HCT116 (cell line): ENCODE data around the gene CASK. TPM values are rescaled to one million over a fixed set of nuclear protein-coding genes. Genes with fewer than 3 reads are reported as not detected.

Experiments
- ATAC-seq: fragments of 200-7000 bp; cut with Tn5 transposase; 2 replicates; pipeline ENCODE4 v1.9.1; 2020; ENCODE audit warnings: mild to moderate bottlenecking, moderate library complexity
- BruUV-seq: library from RNA; stranded (reverse); fragments of 400-500 nt; replicated peaks from 2 replicates; lab custom pipeline; 2021; lab: Mats Ljungman, UMichigan
- CTCF ChIA-PET: fragments of 300-600 bp; sonication (Branson Sonifier 250); formaldehyde crosslinking; loops from one replicate; lab custom pipeline; 2021; ENCODE audit warnings: antibody characterized with exemption; lab: Charles Lee
- POLR2A ChIA-PET: fragments of 300-600, 350-600 bp; sonication (Branson Sonifier 250); formaldehyde crosslinking; loops from one replicate; lab custom pipeline; 2021; ENCODE audit warnings: antibody characterized with exemption; lab: Charles Lee
- RAD21 ChIA-PET, 2 experiments: fragments of 300-600 bp; sonication (Branson Sonifier 250); formaldehyde crosslinking; loops; one replicate each; lab custom pipeline; 2023; ENCODE audit warnings: low total read pairs in 2 of 2; ENCODE audit not compliant: uncharacterized antibody in 2 of 2, unreplicated experiment in 2 of 2, low non-redundant PET in 1 of 2; lab: Charles Lee
- DNase-seq: peaks from one replicate; pipeline ENCODE4 v3.0.0-alpha.2; 2010; ENCODE audit warnings: low read depth, low spot score
- H2AFZ ChIP-seq: fragments of 200-600 bp; shearing (Covaris generic), sonication (generic); 2 replicates; pipeline ENCODE4 v1.6.1; 2017; ENCODE audit warnings: low read depth, mixed run types, mixed read lengths, antibody characterized with exemption, low read length; ENCODE audit not compliant: poor library complexity, severe bottlenecking
- H3K27ac ChIP-seq: 2 replicates; pipeline ENCODE4 v1.5.1; 2012; ENCODE audit warnings: low read depth, low read length
- H3K27me3 ChIP-seq: fragments of 200-600 bp; sonication (generic); 2 replicates; pipeline ENCODE4 v1.6.1; 2016; ENCODE audit warnings: mixed run types, low read length, mixed read lengths; ENCODE audit not compliant: insufficient read depth
- H3K36me3 ChIP-seq, 2 experiments: fragments of 200-500 bp in 1 of 2; fragments of 200-600 bp in 1 of 2; sonication (Bioruptor generic) in 1 of 2; sonication (generic) in 1 of 2; 2 replicates each; pipeline versions ENCODE4 v1.5.1 to v1.6.1; 2014 to 2016; ENCODE audit warnings: low read length in 2 of 2, inconsistent platforms in 1 of 2, mixed read lengths in 1 of 2, mixed run types in 1 of 2; ENCODE audit not compliant: insufficient read depth in 2 of 2, control insufficient read depth in 1 of 2
- H3K4me1 ChIP-seq, 2 experiments: fragments of 200-600 bp in 1 of 2; sonication (generic) in 1 of 2; 2 replicates each; pipeline versions ENCODE4 v1.5.1 to v1.6.1; 2012 to 2017; ENCODE audit warnings: low read length in 2 of 2, inconsistent platforms in 1 of 2, mild to moderate bottlenecking in 1 of 2, mixed read lengths in 1 of 2, mixed run types in 1 of 2, moderate library complexity in 1 of 2; ENCODE audit not compliant: insufficient read depth in 2 of 2, control insufficient read depth in 1 of 2
- H3K4me2 ChIP-seq: fragments of 200-600 bp; sonication (generic); 2 replicates; pipeline ENCODE4 v1.6.1; 2017; ENCODE audit warnings: mixed run types, low read length, mixed read lengths
- H3K4me3 ChIP-seq, 2 experiments: fragments of 200-600 bp in 1 of 2; sonication (generic) in 1 of 2; replicated peaks in 1 of 2; 2 replicates each; pipeline ENCODE4 v1.5.1; 2011 to 2016; ENCODE audit warnings: low read length in 2 of 2, control low read depth in 1 of 2, low read depth in 1 of 2, mild to moderate bottlenecking in 1 of 2, mixed read lengths in 1 of 2, mixed run types in 1 of 2
- H3K79me2 ChIP-seq: fragments of 200-600 bp; sonication (generic); 2 replicates; pipeline ENCODE4 v1.6.1; 2017; ENCODE audit warnings: mild to moderate bottlenecking, mixed run types, low read length, moderate library complexity, mixed read lengths; ENCODE audit not compliant: insufficient read depth
- H3K9ac ChIP-seq: fragments of 200-600 bp; sonication (generic); 2 replicates; pipeline ENCODE4 v1.6.1; 2016; ENCODE audit warnings: low read length, mixed read lengths
- H3K9me2 ChIP-seq: fragments of 200-600 bp; sonication (generic), shearing (Covaris generic); 2 replicates; pipeline ENCODE4 v1.6.1; 2017; ENCODE audit warnings: mixed run types, mild to moderate bottlenecking, moderate library complexity; ENCODE audit not compliant: insufficient read depth
- H3K9me3 ChIP-seq, 2 experiments: fragments of 200-500 bp in 1 of 2; fragments of 200-600 bp in 1 of 2; sonication (Bioruptor generic) in 1 of 2; sonication (generic) in 1 of 2; 2 replicates each; pipeline ENCODE4 v1.6.1; 2014 to 2017; ENCODE audit warnings: low read length in 2 of 2, mixed read lengths in 2 of 2, inconsistent platforms in 1 of 2, low read depth in 1 of 2, mild to moderate bottlenecking in 1 of 2, mixed run types in 1 of 2, moderate library complexity in 1 of 2; ENCODE audit not compliant: control insufficient read depth in 1 of 2, insufficient read depth in 1 of 2
- H4K20me1 ChIP-seq: fragments of 200-600 bp; sonication (generic), shearing (Covaris generic); 2 replicates; pipeline ENCODE4 v1.6.1; 2017; ENCODE audit warnings: mixed run types, mild to moderate bottlenecking, moderate library complexity; ENCODE audit not compliant: insufficient read depth
- CBX3 ChIP-seq: IDR thresholded peaks from 2 replicates; pipeline ENCODE4 v1.6.1; 2012; ENCODE audit warnings: low read depth
- CEBPB ChIP-seq: IDR thresholded peaks from 2 replicates; pipeline ENCODE4 v1.6.1; 2012; ENCODE audit warnings: low read depth
- CTCF ChIP-seq, 3 experiments: fragments of 200-600 bp in 1 of 3; sonication (generic) in 1 of 3; IDR thresholded peaks in 2 of 3; conservative IDR thresholded peaks in 1 of 3; 2 replicates each; pipeline ENCODE4 v1.5.1; 2012 to 2017; ENCODE audit warnings: low read depth in 2 of 3, low read length in 2 of 3, antibody characterized with exemption in 1 of 3, borderline replicate concordance in 1 of 3, control low read depth in 1 of 3, mild to moderate bottlenecking in 1 of 3, mixed read lengths in 1 of 3, mixed run types in 1 of 3, moderate library complexity in 1 of 3; ENCODE audit not compliant: insufficient read depth in 1 of 3
- EGR1 ChIP-seq: IDR thresholded peaks from 2 replicates; pipeline ENCODE4 v1.6.1; 2012; ENCODE audit warnings: low read depth
- ELF1 ChIP-seq: IDR thresholded peaks from 2 replicates; pipeline ENCODE4 v1.6.1; 2012; ENCODE audit warnings: low read depth, borderline replicate concordance
- MAX ChIP-seq: IDR thresholded peaks from 2 replicates; pipeline ENCODE4 v1.6.1; 2012
- POLR2AphosphoS5 ChIP-seq: IDR thresholded peaks from 2 replicates; pipeline ENCODE4 v1.6.1; 2011; ENCODE audit warnings: mild to moderate bottlenecking, low read depth, low read length, moderate library complexity
- ZFX ChIP-seq: fragments of 450-650 bp; IDR thresholded peaks from 2 replicates; pipeline ENCODE4 v1.6.1; 2017
- intact Hi-C: fragments of 100-400 bp; cut with micrococcal nuclease; formaldehyde crosslinking; loops from 2 replicates; pipeline ENCODE4 v1.10.0; 2022
- total RNA-seq: library from RNA; stranded (reverse); gene quantifications from one replicate; pipeline ENCODE4 v1.2.1, GENCODE V29; 2021; ENCODE audit not compliant: unreplicated experiment

The CASK gene
- total RNA-seq, 1 experiment from 2014 or later: 39.0 TPM

GRCh38 chrX:41559235-41560052, 363.9 kb downstream of the CASK start:
- intact Hi-C loops: loop anchor here (2.0 kb wide), 1 partner anchor 201 kb away; no protein-coding TSS in a partner anchor
- POLR2A ChIA-PET: no interaction called here

More at GRCh38 chrX:41559235-41560052, 363.9 kb downstream of the CASK start:
- no peaks in the 10 kb centered on the region for H3K9me2 ChIP-seq
- TF ChIP-seq ZFX (no peak), MAX (no peak), CEBPB (no peak), ELF1 (no peak), POLR2AphosphoS5 (no peak), CTCF (IDR thresholded peaks at IDR 0.05 in 2 of 3, conservative IDR thresholded peaks at IDR 0.05 in 1 of 3; ENCODE audit: borderline replicate concordance in 1 of 3, insufficient read depth in 1 of 3, low read depth in 2 of 3, low read length in 2 of 3) (no peak), EGR1 (no peak), CBX3 (no peak)
- no peaks in the 10 kb centered on the region for H3K79me2 ChIP-seq
- no peaks in the 10 kb centered on the region for H3K36me3 ChIP-seq
- no TSS peak for BruUV-seq
- H3K27me3 ChIP-seq: no peaks in the 10 kb centered on the region
- no peaks in the 10 kb centered on the region for H3K9me3 ChIP-seq
- no peak overlapping the region for H3K4me3 ChIP-seq
- DNase-seq: no peak
- H3K9ac ChIP-seq: no peak overlapping the region
- H3K27ac ChIP-seq: no peak overlapping the region
- RAD21 ChIA-PET: no interaction called here
- no peaks in the 10 kb centered on the region; the same call in 1 of the 2 replicates for H4K20me1 ChIP-seq
- H2AFZ ChIP-seq: no peak overlapping the region
- CTCF ChIA-PET: interaction anchor here (1.3 to 1.7 kb wide), 2 partner anchors 201 to 222 kb away, joined by 3 to 10 read pairs; no protein-coding TSS in a partner anchor
- H3K4me2 ChIP-seq: no peak overlapping the region
- no peak for ATAC-seq
- no peaks in the 10 kb centered on the region for H3K4me1 ChIP-seq
